HEK293T (cell line): ENCODE data around the gene CCDC68.

Experiments used
- CTCF ChIA-PET: fragments of 350-600 bp; formaldehyde crosslinking; extraction: SDS; loops from one replicate; lab custom pipeline; 2021; ENCODE audit warnings: antibody characterized with exemption, inconsistent platforms; lab: Yijun Ruan, JAX
- POLR2A ChIA-PET: fragments of 350-600 bp; formaldehyde crosslinking; extraction: SDS; loops from one replicate; lab custom pipeline; 2020; ENCODE audit warnings: antibody characterized with exemption, inconsistent platforms; lab: Yijun Ruan, JAX
- DNase-seq: peaks from one replicate; pipeline ENCODE4 v3.0.0; 2012; ENCODE audit warnings: mixed read lengths; ENCODE audit errors: extremely low spot score
- ARNT ChIP-seq: fragments of 450-650 bp; IDR thresholded peaks from 2 replicates; pipeline ENCODE4 v1.6.1; 2017; ENCODE audit warnings: mild to moderate bottlenecking
- BHLHE40 ChIP-seq: fragments of 450-650 bp; IDR thresholded peaks from 2 replicates; pipeline ENCODE4 v1.6.1; 2016; ENCODE audit warnings: mild to moderate bottlenecking, moderate library complexity, borderline replicate concordance
- CTBP1 ChIP-seq: fragments of 450-650 bp; IDR thresholded peaks from 2 replicates; pipeline ENCODE4 v1.6.1; 2016; ENCODE audit warnings: borderline replicate concordance
- ELF4 ChIP-seq: fragments of 450-650 bp; IDR thresholded peaks from 2 replicates; pipeline ENCODE4 v1.6.1; 2017; ENCODE audit warnings: antibody characterized with exemption
- FOXA1 ChIP-seq: fragments of 450-650 bp; IDR thresholded peaks from 2 replicates; pipeline ENCODE4 v1.6.1; 2016; ENCODE audit warnings: mild to moderate bottlenecking
- FOXK2 ChIP-seq: fragments of 450-650 bp; IDR thresholded peaks from 2 replicates; pipeline ENCODE4 v1.6.1; 2016; ENCODE audit warnings: mild to moderate bottlenecking
- FOXM1 ChIP-seq: fragments of 450-650 bp; IDR thresholded peaks from 2 replicates; pipeline ENCODE4 v1.6.1; 2017; ENCODE audit warnings: mild to moderate bottlenecking, borderline replicate concordance
- HDGF ChIP-seq: fragments of 450-650 bp; IDR thresholded peaks from 2 replicates; pipeline ENCODE4 v1.6.1; 2017; ENCODE audit warnings: antibody characterized with exemption, borderline replicate concordance
- L3MBTL2 ChIP-seq: fragments of 450-650 bp; conservative IDR thresholded peaks from 2 replicates; pipeline ENCODE4 v1.6.1; 2016; ENCODE audit warnings: mild to moderate bottlenecking
- LEF1 ChIP-seq: fragments of 450-650 bp; IDR thresholded peaks from 2 replicates; pipeline ENCODE4 v1.6.1; 2017; ENCODE audit warnings: mild to moderate bottlenecking, borderline replicate concordance
- NFRKB ChIP-seq: fragments of 450-650 bp; IDR thresholded peaks from 2 replicates; pipeline ENCODE4 v1.6.1; 2016; ENCODE audit warnings: mild to moderate bottlenecking, moderate library complexity
- SP1 ChIP-seq: fragments of 450-650 bp; IDR thresholded peaks from 2 replicates; pipeline ENCODE4 v1.6.1; 2017
- SUZ12 ChIP-seq: fragments of 450-650 bp; IDR thresholded peaks from 2 replicates; pipeline ENCODE4 v1.6.1; 2016; ENCODE audit warnings: mild to moderate bottlenecking
- TARDBP ChIP-seq: fragments of 450-650 bp; IDR thresholded peaks from 2 replicates; pipeline ENCODE4 v1.6.1; 2016
- ZNF384 ChIP-seq: fragments of 450-650 bp; IDR thresholded peaks from 2 replicates; pipeline ENCODE4 v1.6.1; 2016
- TF ChIP-seq, protein P1 (sequence below): fragments of 450-650 bp; IDR thresholded peaks from 2 replicates; pipeline ENCODE4 v1.6.1; 2016

The CCDC68 gene

DNA sequence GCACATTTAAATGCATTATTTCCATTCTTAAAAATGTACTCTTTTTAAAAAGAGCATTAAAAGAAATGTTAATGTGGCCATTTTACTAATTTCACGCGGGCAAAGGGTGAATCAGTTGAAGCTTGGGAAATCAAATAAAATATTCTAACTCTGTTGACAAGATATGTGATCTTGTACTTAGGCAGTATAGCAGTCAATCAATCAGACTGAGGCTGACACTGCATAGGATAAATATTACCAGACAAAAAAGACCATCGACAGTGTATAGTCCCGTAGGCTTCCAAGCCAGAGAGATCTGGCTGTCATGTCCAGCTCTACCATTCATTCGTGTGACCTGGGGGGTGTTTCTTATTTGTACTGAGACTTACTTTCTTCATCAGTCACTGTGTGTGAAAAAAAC, 39.8 kb upstream of the CCDC68 start:
- no peak for DNase-seq
- POLR2A ChIA-PET: no interaction called here
- CTCF ChIA-PET: no interaction called here
- TF ChIP-seq FOXM1 (no peak), ZNF384 (no peak), LEF1 (no peak), CTBP1 (no peak)

DNA sequence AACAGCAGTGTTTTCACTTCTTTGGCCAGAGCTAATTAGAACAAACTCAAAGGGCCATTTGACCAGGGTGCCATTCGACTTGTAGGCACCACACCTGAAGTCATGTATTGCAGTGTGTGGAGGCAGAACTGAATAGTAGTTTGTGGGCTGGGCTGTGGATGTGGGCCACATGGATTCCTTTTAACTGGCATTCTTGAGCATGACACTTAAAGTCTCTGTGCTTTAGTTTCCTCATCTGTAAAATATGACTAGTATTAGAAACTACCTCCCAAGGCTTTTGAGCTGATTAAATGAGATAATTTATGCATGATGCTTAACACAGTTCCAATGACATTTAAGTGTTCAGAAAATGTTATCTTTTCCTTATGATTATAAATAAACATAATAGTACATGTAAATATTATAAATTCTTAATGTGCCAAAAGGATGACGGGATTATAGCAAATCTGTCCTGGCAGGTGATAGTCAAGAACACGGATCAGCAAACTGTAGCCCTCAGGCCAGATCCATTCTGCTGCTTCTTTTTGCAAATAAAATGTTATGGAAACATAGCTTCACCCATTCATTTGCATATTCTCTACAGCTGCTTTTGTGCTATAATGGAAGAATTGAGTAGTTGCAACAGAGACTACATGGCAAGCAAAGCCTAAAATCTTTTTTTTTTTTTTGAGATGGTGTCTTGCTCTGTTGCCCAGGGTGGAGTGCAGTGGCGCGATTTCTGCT, 36.3 kb upstream of the CCDC68 start:
- CTCF ChIA-PET: no interaction called here
- POLR2A ChIA-PET: no interaction called here
- TF ChIP-seq CTBP1 (no peak), HDGF (no peak), FOXM1 (no peak), ELF4 (no peak), ARNT (no peak)
- TF ChIP-seq, protein P1, sequence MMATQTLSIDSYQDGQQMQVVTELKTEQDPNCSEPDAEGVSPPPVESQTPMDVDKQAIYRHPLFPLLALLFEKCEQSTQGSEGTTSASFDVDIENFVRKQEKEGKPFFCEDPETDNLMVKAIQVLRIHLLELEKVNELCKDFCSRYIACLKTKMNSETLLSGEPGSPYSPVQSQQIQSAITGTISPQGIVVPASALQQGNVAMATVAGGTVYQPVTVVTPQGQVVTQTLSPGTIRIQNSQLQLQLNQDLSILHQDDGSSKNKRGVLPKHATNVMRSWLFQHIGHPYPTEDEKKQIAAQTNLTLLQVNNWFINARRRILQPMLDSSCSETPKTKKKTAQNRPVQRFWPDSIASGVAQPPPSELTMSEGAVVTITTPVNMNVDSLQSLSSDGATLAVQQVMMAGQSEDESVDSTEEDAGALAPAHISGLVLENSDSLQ: no peak
- DNase-seq: no peak

DNA sequence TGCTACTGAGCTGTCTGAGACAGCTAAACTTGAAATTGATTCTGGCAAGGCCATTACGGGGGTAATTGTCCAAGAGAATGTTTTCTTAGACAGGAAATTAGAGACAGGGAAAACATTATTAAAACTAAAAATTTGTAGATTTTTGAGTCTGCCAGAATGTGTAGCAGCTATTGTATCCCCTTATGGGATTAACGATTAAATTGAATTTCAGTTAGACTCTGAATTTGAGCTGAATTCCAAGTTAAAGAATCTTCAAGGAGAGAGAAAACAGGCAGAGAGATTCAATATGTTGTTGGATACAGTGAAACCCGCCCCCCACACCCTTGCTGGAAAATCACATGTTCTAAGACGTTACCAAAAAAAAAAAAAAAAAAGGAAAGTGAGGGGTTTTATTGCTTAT, 32.7 kb upstream of the CCDC68 start:
- no peak for TF ChIP-seq L3MBTL2
- POLR2A ChIA-PET: no interaction called here
- CTCF ChIA-PET: no interaction called here
- no peak for DNase-seq

DNA sequence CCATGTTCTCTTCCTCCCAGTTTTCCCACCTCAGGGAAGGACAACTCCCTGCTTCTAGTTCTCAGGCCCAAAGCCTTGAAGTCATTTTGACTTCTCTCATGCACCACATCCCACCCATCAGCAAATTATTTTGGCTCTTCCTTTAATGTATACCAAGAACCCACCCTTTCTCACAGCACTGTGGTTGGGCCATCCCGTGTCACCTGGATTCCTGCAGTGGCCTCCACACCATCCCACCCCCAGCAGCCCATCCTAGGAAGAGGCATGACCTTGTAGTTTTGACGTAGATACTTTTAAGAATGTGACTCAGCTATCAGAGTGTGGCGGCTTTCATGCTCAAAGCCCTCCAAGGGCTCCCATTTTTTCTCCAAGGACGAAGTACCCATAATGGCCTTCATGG, 25.6 kb upstream of the CCDC68 start:
- DNase-seq: no peak
- TF ChIP-seq SUZ12 (no peak), BHLHE40 (no peak), SP1 (no peak), ARNT (no peak)
- ChIA-PET POLR2A (no interaction called here), CTCF (interaction anchor here (0.7 kb wide), 1 partner anchor 210 kb away, joined by 4 read pairs; no protein-coding TSS in a partner anchor)

DNA sequence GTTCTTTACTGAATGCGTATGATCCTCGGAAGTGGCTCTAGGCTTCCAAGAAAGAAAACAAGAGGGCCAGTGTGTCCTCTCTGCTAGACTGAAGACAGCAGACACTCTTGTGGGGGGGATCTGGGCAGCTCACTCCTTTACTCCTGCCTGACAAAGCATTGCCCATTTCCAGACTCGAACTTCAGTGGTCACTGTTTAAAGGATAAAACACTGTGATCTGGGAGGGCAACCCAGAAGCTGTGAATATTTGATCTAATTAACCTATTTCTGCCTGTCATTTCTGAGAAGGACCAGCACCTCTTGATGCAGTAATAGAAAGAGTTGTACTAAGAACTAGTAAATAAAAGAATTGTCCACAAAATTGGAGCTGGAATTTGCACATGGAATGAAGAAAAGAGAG, 24.5 kb upstream of the CCDC68 start:
- POLR2A ChIA-PET: no interaction called here
- no peak for TF ChIP-seq NFRKB
- no peak for TF ChIP-seq ARNT
- CTCF ChIA-PET: interaction anchor here (0.6 to 1.3 kb wide), 4 partner anchors 57 to 305 kb away, joined by 3 read pairs; no protein-coding TSS in a partner anchor
- no peak for DNase-seq

DNA sequence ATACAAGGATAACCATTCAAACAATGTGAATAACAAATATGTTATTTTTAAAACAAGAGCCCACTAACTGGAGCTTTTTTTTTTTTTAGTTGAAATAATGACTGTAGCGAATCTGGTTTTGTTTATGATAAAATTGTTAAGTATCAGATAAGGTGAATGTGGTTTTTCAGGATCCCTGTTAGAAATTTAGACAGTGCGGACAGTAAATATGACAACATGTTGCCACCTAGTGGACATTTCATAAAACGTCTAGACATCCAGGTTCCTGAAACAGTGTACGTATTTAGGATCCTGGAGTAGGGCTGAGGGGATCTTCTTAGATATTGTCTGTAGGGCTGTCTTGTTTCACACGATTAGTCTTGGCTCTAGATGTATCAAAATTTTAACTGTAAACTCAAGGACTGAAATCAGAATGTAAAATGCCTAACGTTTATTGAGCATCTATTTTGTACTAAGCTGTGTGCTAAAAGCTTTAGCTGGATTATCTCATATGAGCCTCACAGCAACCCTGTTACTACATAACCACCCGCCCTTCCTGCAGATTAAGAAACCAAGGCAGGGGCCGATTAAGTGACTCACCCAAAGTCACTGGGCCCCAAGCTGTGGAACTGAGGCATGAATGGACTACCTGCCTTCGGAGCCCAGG, 23.9 kb upstream of the CCDC68 start:
- TF ChIP-seq ARNT (no peak), LEF1 (no peak), BHLHE40 (no peak), FOXM1 (no peak), L3MBTL2 (no peak), NFRKB (no peak), FOXA1 (no peak), ZNF384 (no peak), TARDBP (no peak), FOXK2 (no peak), HDGF (no peak), SP1 (no peak), SUZ12 (no peak), CTBP1 (no peak), ELF4 (no peak)
- TF ChIP-seq, protein P1: no peak
- POLR2A ChIA-PET: no interaction called here
- CTCF ChIA-PET: interaction anchor here (0.6 to 1.3 kb wide), 9 partner anchors 56 to 1394 kb away, joined by 3 to 5 read pairs (median 3); no protein-coding TSS in a partner anchor
- peak; percentile 38 for DNase-seq

DNA sequence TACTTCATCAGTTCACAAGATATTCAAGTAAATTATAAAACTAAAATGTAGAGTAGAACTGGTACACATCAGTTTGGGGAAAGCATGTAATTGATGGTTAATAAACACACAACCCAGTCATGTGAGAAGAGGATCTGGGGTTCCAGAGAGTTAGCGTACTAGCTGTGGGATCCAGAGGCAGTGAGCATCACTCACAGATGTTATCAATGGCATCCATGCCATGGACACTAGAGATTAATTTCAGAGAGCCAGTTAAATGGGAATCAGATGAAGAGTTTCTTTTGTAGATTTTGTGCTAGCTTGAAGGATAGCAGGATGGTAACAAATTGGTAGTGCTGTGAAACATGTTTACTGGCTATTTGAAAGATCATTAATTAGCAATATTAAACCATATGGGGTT, 21.8 kb upstream of the CCDC68 start:
- TF ChIP-seq TARDBP (no peak), L3MBTL2 (no peak), ELF4 (no peak), NFRKB (no peak), FOXM1 (no peak), SP1 (no peak), FOXA1 (no peak), ARNT (no peak), FOXK2 (no peak), BHLHE40 (no peak)
- TF ChIP-seq, protein P1: no peak
- CTCF ChIA-PET: no interaction called here
- POLR2A ChIA-PET: no interaction called here
- DNase-seq: no peak
